ENCODE measurements around the gene ITGB1.

DNA sequence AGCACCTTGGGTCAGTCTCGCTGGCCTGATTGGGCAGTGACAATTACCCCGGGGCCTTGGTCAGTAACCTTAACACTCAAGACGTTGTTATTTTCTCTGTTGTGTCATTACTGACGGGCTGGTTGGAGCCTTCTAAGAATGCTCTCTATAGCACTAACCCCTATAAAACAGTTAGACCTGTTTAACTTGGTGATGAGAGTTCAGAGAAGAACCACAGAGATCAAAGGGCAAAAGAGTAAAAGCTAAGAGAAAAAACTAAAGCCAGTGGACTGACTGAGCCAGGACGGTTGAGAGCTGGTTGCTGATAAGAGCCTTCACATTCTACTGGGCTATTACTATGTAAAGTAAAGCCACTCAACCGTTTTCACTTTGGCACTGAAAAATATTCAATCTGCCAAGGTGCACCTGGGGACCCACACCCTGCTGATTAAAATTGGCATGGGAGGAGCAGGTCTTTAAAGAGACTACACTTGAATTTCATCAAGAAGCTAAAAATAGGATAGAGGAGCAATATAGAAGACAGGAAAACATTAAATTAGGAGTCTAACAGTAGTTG is 13.6 kb upstream of the ITGB1 start:
- TF ChIP-seq, protein P1, sequence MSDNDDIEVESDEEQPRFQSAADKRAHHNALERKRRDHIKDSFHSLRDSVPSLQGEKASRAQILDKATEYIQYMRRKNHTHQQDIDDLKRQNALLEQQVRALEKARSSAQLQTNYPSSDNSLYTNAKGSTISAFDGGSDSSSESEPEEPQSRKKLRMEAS (CRISPR knock-in tag; IDR thresholded peaks at IDR 0.05), result no peak
- no peak for TF ChIP-seq ARID4B (CRISPR knock-in tag; IDR thresholded peaks at IDR 0.05)
- no peak for TF ChIP-seq JUNB (CRISPR knock-in tag; conservative IDR thresholded peaks at IDR 0.05)
- TF ChIP-seq HMG20B (CRISPR knock-in tag; IDR thresholded peaks at IDR 0.05), result no peak
- TF ChIP-seq CTCF (IDR thresholded peaks at IDR 0.05 in 2 of 3, conservative IDR thresholded peaks at IDR 0.05 in 1 of 3; ENCODE audit: insufficient read depth in 2 of 3, low read depth in 1 of 3, low read length in 3 of 3), result no peak
- TF ChIP-seq SIN3A (IDR thresholded peaks at IDR 0.05; ENCODE audit: borderline replicate concordance in 2 of 2, control insufficient read depth in 1 of 2, low read depth in 2 of 2, low read length in 2 of 2), result no peak
- no peak for TF ChIP-seq EZH2 (IDR thresholded peaks at IDR 0.05; ENCODE audit: borderline replicate concordance, low read depth, low read length)
- TF ChIP-seq CREB1 (IDR thresholded peaks at IDR 0.05), result no peak
- TF ChIP-seq CREB1 (CRISPR knock-in tag; IDR thresholded peaks at IDR 0.05), result no peak
- no peak for TF ChIP-seq IRF1 (CRISPR knock-in tag; IDR thresholded peaks at IDR 0.05; ENCODE audit: borderline replicate concordance)
